GM21423 (cell line): ENCODE measurements around the gene AP3S2.
"Not testable (repeated sequence)": the region's sequence is repeated elsewhere in the genome, so short reads cannot be mapped to it uniquely, and the experiment has no call there.

Experiments
- ATAC-seq: cut with Tn5 transposase; IDR thresholded peaks from one replicate; pipeline ENCODE4 v1.9.1; 2021; ENCODE audit warnings: mild to moderate bottlenecking, moderate library complexity; ENCODE audit not compliant: unreplicated experiment

Gene AP3S2

GRCh38 chr15:89803941-89804800 lies 89.6 kb downstream of the AP3S2 start:
- ATAC-seq: no peak

DNA sequence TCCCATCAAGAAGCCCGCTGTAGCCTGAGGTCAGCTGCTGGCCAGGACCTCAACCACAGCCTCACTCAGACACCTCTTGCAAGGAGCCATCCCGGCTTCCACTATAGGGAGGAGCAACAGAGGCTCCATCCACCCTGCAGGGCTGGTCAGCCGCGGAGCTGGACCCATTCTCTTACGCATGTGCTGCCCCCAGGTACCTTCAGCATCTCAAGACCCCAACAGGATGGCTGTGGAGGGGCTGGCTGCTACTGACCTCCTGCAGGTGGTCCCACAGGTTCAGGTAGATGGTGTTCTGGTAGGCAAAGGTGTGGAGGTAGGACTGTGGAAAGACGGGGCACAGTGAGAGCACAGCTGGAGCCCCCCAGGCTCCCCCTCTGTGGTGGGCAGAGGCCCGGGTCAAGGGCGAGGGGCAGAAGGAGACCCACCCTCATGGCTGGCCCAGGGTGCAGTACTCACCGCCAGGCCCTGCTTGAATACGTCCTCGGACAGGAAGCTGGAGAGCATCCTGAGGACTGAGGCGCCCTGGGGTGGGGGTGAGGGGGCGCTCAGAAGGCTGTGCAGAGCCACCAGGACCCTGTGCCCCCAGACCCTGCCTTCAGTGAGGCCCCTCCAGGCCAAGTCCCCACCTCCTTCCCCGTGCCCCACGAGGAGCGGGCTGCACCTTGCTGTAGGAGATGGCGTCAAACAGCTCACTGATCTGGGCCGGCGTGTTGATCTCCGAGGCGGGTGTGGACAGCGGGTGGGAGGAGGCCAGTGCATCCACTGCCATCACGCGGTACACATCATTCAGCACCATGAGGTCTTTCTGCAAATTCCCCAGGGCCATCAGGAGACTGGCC lies 90.6 kb downstream of the AP3S2 start:
- ATAC-seq: no peak

DNA sequence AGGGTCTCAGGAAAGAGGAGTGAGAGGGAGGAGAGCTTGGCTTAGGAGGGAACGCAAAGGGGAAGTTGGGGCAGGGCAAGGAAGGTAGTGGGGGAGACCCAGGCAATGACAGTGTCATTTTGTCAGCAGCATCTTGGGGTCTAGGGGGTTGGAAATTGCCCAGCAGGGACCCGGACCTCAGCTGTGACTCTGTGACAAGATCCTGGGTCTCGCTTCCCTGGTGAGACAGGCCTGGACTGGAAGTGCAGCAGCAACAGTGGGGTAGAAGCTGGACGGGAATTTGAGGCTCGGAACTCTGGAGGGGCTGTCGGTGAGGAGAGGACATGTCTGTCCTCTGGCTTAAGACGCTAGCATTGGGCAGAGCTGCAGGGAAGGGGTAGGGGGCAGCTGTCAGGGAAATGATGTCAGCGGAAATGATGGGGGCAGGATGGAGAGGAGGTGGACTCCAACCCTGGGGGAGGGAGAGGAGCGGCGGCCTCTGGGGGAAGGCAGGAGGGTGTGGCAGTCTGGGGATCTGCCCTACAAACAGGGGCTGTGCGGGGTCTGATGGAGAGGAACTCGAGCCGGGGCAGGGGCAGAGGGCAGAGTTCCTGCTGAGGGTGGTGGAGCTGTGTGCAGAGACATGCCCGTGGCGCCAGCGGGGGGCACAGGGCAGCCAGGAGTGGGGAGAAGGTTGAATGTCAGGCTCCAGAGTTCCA lies 91.4 kb downstream of the AP3S2 start:
- no peak for ATAC-seq

- ATAC-seq: no peak
Measured at GRCh38 chr15:89801471-89802195, 92.2 kb downstream of the AP3S2 start.

DNA sequence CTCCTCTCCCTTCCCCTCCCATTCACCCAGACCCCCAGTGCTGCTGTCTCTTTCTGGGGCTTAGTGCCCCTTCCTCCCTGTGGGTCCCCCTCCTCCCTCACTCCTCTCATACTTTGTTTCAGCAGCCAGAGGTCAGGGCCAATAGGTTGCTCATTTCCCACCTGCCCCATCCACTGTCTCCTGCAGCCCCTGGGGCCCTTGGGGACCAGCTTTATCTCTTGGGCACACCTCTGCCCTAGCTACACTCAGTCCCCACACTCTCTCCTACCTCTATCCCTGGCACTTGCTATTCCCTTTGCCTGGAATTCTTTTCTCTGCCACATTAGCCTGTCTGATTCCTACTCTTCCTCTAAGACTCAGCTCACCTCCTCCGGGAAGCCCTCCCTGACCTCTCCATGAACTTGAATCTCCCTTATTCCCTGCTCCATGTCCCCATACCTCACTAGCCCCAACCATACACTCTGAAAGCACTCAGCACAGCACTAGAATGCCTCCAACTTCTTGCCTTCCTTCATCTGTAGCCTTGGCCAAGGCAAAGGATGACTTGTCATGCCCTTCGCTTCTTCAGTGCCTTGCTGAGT lies 93.8 kb downstream of the AP3S2 start:
- no peak for ATAC-seq

GRCh38 chr15:89799011-89799911 lies 94.5 kb downstream of the AP3S2 start:
- ATAC-seq: no peak

DNA sequence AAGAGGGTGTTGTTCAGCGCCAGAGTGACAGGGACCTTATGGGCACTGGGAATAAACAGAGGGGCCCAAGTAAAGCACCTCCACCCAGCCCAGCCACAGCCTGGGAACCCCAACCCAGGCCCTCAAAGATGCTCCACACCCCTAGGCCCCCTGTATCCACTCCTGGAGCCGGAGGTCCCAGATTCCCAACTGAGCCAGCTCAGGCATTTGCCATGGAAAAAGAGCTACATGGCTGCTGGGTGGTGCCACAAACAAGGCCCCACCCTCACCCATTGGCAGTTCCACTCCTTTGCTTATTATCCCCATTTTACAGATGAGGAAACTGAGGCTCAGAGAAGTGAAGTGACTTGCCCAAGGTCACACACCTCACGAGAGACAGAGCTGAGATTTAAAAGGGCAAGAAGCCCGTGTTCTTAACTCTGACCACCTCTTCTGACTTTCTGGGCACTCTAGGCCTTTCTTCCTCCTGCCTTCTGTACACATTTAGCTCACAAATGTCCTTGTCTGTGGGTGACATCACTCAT lies 96.1 kb downstream of the AP3S2 start:
- no peak for ATAC-seq

GRCh38 chr15:89795996-89796395 lies 97.8 kb downstream of the AP3S2 start:
- no peak for ATAC-seq

DNA sequence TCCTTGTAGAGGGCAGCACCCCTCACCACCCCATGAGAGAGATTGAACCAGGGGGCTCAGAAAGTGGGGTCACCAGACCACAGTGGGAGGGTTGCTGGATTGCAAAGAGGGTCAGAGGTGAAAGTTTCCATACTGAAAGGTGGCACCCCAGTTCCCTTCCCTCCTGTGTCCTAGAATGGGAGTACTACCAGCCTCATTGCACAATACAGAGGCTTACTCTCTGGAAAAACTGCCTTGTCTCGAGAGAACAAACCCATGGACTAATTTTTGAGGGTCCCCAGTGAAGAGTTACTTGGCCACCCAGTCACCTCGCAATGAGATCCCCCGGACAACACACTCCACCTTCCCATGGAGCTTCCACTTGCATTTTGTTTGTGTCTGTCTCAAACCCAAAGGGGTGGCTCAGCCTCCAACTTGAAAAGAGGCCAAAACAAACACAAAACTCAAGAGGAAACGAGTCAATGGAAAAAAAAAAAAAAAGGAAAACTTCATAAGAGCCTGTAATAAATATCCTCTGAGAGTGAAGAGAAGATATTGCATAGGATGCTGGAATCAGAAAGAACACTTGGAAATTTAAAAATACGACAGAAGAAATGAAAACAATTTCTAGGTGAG lies 99.1 kb downstream of the AP3S2 start:
- ATAC-seq: no peak

- no peak for ATAC-seq
Measured at GRCh38 chr15:89792106-89792805, 101.5 kb downstream of the AP3S2 start.

- no peak for ATAC-seq
Measured at GRCh38 chr15:89790661-89791060, 103.1 kb downstream of the AP3S2 start.

DNA sequence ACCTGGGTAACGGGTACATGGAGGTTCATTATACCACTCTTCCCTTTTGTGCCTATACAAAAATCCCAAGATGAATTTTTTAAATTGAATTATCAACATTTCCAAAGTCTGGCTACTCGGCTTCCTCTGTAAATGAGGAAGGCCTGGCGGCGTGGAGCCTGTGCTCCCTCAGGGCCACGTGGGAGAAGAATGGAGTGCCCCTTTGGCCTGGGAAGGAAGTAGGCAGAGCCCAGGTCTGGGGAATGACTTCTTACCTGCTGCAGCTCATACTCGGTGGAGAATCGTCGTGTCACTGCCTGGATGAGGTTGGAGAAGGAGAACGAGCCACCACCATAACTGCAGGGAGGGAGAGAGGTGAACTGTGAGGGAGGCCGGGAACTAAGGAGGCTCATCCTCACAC lies 103.6 kb downstream of the AP3S2 start:
- ATAC-seq: no peak

DNA sequence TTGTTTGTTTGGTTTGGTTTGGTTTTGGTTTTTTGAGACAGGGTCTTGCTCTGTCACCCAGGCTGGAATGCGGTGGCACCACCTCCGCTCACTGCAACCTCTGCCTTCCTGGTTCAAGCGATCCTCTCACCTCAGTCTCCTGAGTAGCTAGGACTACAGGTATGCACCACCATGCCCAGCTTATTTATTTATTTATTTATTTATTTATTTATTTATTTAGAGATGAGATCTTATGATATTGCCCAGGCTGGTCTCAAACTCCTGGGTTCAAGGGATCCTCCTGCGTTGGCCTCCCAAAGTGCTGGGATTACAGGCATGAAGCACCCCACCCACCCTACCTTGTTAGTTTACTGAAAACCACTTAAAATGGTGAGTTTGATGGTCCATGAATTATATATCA lies 105.2 kb downstream of the AP3S2 start:
- ATAC-seq: not testable (repeated sequence)

GRCh38 chr15:89787944-89788343 lies 105.8 kb downstream of the AP3S2 start:
- no peak for ATAC-seq

DNA sequence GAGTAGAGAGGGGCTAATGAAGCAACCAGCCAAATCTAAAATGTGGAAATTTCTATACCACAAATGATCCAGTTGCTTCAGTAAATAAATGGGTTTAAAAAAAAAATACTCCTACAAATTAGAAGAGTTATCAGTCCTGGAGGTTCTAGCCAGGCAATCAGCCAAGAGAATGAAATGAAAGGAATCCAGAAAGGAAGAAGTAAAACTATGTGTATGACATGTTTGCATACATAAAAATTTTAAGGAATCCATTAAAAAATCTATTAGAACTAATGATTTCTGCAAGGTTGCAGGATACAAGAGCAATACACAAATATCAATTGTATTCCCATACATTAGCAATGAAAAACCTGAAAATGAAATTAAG lies 108.0 kb downstream of the AP3S2 start:
- ATAC-seq: no peak

- ATAC-seq: no peak
Measured at GRCh38 chr15:89785064-89785773, 108.6 kb downstream of the AP3S2 start.

DNA sequence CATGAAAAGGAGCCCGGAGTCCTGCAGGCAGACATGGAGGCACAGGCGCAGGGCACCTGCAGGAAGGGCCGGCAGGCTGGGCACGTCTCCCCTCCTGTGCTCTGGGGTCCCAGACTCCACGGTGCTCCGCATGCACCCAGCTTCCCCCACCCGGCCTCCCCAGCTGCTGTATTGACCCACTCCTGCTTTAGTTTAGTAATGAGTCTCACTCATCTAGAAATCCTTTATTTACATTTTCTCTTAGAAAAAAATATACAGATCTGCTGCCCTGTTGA lies 109.2 kb downstream of the AP3S2 start:
- no peak for ATAC-seq
